ENCODE measurements around the gene SLC35F3.
A peak's percentile ranks its signal among the peaks of the same experiment; 100 is the strongest.
"Not testable (repeated sequence)": the region's sequence is repeated elsewhere in the genome, so short reads cannot be mapped to it uniquely, and the experiment has no call there.

SLC35F3 gene

GRCh38 chr1:234152344-234152743 is 247.9 kb downstream of the SLC35F3 start:
- DNase-seq, result not testable (repeated sequence)

GRCh38 chr1:234154320-234155251 is 250.1 kb downstream of the SLC35F3 start:
- DNase-seq, result no peak

- DNase-seq, result no peak
These were observed 258.2 kb downstream of the SLC35F3 start for GRCh38 chr1:234162661-234163060.

DNA sequence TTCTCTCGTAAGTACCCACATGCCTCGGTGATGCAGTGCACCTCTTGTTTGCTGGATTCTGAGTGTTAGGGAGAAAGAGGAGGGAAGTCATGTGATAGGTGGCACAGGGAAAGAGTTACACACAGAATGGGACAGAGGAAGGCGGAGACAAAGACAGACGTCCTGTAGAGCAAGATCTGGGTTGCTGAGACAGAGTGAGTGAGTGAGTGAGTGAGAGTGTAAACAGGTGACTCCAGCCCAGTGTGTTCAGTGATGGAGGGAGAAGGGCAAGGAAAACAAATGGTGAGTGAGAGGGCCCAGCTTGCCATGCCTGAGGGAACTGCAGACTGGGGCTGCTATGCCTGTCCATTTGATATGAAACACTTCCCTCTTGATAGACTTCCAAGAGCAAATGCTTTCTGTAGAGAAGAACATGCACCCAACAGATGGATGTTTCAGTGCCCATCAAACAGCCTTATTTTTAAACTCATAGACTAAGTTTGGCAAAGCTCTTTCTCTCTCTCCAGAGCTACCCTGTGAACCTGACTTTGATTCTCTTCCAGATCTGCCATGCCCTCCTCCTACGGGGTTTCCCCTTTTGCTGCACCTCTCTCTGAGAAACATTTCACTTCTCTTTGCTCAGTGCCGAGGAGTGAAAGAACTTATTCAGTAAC is 258.9 kb downstream of the SLC35F3 start:
- DNase-seq, result no peak

GRCh38 chr1:234164098-234164709 is 259.7 kb downstream of the SLC35F3 start:
- no peak for DNase-seq

DNA sequence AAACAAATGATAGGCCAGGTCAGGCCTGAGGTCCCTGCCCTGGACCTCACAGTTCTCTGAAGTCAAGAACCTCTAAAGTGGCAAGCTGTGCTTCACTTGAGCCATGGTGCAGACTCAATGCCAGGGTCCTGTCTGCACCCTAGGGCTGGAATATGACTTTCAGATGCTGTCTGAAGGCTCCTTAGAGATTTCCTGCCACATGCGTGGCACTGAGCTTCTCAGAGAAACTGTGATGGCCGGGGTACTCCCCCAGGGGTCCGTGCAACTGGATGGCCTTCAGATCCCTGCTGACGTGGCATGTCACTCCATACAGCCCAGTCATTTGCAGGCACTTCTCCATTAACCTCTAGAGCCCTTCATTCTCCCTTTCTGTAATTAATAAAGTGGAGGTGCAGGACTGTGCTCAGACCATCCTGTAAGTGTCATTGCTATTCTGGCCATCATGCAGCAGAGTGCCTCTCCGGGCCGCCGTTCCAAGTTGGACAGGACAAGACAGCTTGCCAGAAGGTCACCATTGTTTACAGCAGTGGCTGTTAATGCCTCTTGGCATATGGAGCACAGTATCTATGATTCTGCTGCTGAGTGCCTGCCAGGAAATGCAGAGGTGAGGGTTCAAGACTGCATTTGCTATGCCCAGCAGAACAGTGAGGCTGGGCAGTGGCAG is 263.7 kb downstream of the SLC35F3 start:
- DNase-seq, result no peak

DNA sequence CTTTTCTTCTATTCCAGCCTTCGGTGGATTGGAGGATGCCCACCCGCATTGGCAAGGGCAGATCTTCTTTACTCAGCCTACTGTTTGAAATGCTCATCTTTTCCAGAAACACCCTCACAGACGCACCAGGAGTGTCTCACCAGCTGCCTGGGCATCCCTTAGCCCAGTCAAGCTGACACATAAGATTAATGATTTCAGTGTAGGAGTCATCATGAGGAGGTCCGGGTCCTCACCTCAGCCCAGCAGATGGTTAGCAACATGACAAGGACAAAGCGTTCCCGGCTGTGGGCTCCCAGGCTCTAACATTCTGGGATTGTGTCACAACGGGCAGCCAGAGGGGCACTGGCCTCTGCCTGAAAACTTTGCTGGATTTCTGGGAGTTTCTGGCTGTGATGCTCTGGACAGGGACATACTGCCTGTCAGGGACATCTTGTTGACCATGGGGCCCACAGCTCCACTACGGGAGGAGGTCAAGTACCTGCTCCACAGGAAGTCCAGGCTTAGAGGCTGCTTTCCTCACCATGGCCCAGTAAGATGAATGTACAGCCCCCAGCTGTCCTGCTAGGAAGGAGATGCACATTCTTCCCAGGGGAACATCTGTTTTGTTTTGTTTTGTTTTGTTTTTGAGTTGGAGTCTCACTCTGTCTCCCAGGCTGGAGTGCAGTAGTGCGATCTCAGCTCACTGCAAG is 264.8 kb downstream of the SLC35F3 start:
- no peak for DNase-seq

GRCh38 chr1:234170067-234170466 is 265.6 kb downstream of the SLC35F3 start:
- DNase-seq, result no peak

DNA sequence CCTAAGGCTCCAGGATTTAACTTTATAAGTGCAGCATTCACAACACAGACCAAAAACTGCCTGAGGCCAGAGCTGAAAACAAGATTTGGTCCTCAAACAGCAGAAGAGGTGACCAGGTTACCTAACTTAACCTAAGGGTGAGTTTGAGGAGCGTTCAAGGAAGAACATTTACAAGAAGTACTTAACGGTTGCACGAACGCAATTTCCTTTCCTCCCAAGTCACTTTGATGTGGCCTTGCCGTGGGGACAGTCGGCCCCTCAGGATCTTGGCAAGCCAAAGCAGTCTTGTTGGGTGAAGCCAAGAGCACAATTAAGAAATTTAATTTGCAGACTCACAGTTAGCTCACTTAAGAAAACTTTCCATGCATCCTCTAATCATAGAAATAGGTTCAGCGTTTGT is 266.1 kb downstream of the SLC35F3 start:
- no peak for DNase-seq

- DNase-seq, result no peak
These were observed 269.5 kb downstream of the SLC35F3 start for GRCh38 chr1:234173968-234174367.

DNA sequence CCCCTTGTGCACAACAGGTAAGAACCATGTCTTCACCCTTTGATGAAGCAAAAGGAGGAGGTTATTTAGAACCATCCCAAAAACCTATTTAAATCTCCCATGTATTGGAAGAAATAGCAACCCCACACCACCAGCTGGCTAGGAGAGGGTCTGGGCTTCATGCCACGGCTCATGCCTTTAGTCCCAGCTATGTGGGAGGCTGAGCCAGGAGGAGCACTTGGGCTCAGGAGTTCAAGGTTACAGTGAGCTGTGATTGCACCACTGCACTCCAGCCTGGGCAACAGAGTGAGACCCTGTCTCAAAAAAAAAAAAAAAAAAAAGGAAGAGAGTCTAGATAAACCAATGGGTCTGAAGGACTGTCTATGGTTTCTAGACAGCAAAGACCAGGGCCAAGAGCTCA is 270.9 kb downstream of the SLC35F3 start:
- no peak for DNase-seq

DNA sequence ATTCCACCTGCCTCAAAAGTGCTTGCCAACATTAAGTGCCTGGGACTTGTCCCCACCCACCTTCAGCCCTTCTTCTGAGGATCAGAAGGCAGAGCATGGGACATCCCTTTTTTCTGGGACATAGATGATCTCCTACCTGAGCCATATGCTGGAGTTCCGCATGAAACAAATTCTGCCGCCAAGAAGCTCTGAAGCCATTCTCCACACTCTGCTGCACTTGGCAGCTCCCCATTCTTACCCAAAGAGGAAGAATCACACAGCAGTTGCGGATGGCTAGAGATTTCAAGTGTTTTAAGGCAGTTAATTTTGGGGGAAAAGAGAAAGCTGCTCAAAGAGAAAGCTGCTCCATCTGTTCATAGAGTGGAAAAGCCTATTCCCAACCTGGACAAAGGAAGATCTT is 271.5 kb downstream of the SLC35F3 start:
- DNase-seq, result no peak

- not testable (repeated sequence) for DNase-seq
These were observed 272.4 kb downstream of the SLC35F3 start for GRCh38 chr1:234176847-234177246.

GRCh38 chr1:234185438-234185837 is 281.0 kb downstream of the SLC35F3 start:
- DNase-seq, result no peak

DNA sequence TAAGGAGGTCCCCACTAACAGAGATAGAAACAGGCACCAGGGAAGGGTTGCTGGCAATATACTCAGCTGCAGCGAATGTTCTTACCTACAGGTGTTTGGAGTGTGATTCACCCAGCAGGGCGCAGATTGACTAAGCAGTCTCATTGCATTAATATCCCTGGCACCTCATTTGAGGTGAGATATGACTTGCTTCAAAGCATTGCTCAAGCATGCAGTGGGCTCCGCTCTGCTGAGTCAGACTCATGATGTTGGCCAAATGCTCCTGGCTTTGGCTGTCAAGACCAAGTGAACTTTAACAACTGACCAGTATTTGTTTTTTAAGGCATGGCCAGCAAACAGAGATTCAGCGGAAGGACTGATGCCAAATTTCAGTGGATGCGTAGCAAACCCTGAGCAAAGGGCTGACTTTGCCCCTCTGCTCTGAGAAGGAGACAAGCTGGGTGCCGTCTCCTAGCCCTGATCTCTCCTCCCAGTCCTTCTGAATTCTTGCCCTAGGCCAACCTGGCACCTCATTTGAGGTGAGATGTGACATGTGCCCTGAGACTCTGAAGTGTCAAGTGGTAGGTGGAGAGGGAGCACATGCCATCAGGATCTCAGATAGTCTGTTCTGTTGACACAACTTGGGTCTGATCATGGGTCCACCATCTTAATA is 281.7 kb downstream of the SLC35F3 start:
- DNase-seq, result no peak

- DNase-seq, result peak; percentile 34
These were observed 283.9 kb downstream of the SLC35F3 start for GRCh38 chr1:234188454-234188792.

GRCh38 chr1:234197839-234198238 is 293.4 kb downstream of the SLC35F3 start:
- DNase-seq, result no peak

DNA sequence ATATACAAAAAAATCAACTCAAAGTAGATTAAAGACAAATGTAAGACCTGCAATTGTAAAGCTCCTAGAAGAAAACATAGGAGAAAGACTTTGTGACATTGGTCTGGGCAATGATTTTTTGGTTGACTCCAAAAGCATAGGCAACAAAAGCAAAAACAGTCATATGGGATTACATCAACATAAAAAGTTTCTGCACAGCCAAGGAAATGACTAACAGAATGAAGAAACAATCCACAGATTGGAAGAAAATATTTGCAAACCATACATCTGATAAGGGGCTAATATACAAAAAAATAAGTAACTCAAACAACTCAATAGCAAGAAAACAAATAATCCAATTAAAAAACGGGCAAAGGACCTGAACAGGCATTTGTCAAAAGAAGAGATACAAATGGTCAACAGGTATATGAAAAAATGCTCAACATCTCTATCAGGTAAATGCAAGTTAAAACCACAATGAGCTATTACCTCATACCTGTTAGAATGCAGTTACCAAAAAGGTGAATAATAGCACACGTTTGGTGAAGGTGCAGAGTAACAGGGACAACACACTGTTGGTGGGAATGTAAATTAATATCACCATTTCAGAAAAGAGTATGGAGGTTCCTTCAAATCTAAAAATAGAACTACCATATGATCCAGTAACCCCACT is 295.1 kb downstream of the SLC35F3 start:
- no peak for DNase-seq

- DNase-seq, result no peak
These were observed 296.1 kb downstream of the SLC35F3 start for GRCh38 chr1:234200566-234200965.

GRCh38 chr1:234201600-234201999 is 297.1 kb downstream of the SLC35F3 start:
- DNase-seq, result no peak

GRCh38 chr1:234205966-234206365 is 301.5 kb downstream of the SLC35F3 start:
- no peak for DNase-seq
